Cardiac fibroblast (primary cell): ENCODE results near the gene BTN3A1.

ENCODE experiments used
- DNase-seq, 2 donors: peaks; one replicate each; pipeline versions ENCODE4 v3.0.0 to v3.0.0-alpha.2; 2010; ENCODE audit warnings: low read depth in 2 of 2
- H3K4me3 ChIP-seq, 2 donors: replicated peaks in 1 of 2; 1 replicate in 1 of 2; 2 replicates in 1 of 2; pipeline ENCODE4 v1.5.1; 2011; ENCODE audit warnings: low read depth in 2 of 2, low read length in 2 of 2, mild to moderate bottlenecking in 2 of 2, moderate library complexity in 1 of 2
- CTCF ChIP-seq: IDR thresholded peaks from one replicate; pipeline ENCODE4 v1.5.1; 2011; ENCODE audit warnings: low read depth, mild to moderate bottlenecking, low read length, inconsistent platforms

Gene BTN3A1

GRCh38 chr6:26464014-26464413 is 61.9 kb downstream of the BTN3A1 start:
- no peak for TF ChIP-seq CTCF
- no peak overlapping the region for H3K4me3 ChIP-seq
- DNase-seq, result no peak

- no peak for DNase-seq
- TF ChIP-seq CTCF, result no peak
- no peak overlapping the region for H3K4me3 ChIP-seq
Measured at GRCh38 chr6:26464416-26465131, 62.5 kb downstream of the BTN3A1 start.
